Measurements from ENCODE around the gene GUSB. TPM values are rescaled to one million over a fixed set of nuclear protein-coding genes. Genes with fewer than 3 reads are reported as not detected.

GUSB gene
- total and polyA plus RNA-seq, 9 of the 15 experiments (the other 6 are each of a cell fraction or from before 2014, with no cell fraction given) = 22.7 to 102 (median 60.1) TPM

- 0 out of 2 replicates have a peak, but pooled peaks have one; percentile 46 for TF ChIP-seq HES1 (IDR thresholded peaks at IDR 0.05; ENCODE audit: low read depth)
- peak; percentile 26 for TF ChIP-seq ASH1L (IDR thresholded peaks at IDR 0.05; ENCODE audit: borderline replicate concordance, low read depth, partially characterized antibody)
- TF ChIP-seq CTBP1 (IDR thresholded peaks at IDR 0.05; ENCODE audit: borderline replicate concordance) = peak; percentile 37; the same call in 1 of the 2 replicates
- TF ChIP-seq, protein P1, sequence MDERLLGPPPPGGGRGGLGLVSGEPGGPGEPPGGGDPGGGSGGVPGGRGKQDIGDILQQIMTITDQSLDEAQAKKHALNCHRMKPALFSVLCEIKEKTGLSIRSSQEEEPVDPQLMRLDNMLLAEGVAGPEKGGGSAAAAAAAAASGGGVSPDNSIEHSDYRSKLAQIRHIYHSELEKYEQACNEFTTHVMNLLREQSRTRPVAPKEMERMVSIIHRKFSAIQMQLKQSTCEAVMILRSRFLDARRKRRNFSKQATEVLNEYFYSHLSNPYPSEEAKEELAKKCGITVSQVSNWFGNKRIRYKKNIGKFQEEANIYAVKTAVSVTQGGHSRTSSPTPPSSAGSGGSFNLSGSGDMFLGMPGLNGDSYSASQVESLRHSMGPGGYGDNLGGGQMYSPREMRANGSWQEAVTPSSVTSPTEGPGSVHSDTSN (CRISPR knock-in tag; IDR thresholded peaks at IDR 0.05; ENCODE audit: low read depth) = peak; percentile 87
- TF ChIP-seq, protein P1 (tag; conservative IDR thresholded peaks at IDR 0.05; ENCODE audit: low read depth) = peak; percentile 96
- peak; percentile 24; the same call in 1 of the 2 replicates for TF ChIP-seq GABPB1 (CRISPR knock-in tag; IDR thresholded peaks at IDR 0.05)
- peak; percentile 11; the same call in 1 of the 2 replicates for TF ChIP-seq LEF1 (IDR thresholded peaks at IDR 0.05)
- peak; percentile 95 for TF ChIP-seq CEBPB (tag; IDR thresholded peaks at IDR 0.05)
- TF ChIP-seq TEAD1 (CRISPR knock-in tag; IDR thresholded peaks at IDR 0.05) = 0 out of 4 replicates have a peak, but pooled peaks of 1 of the 2 experiments have one; percentile 50
- TF ChIP-seq MTA3 (IDR thresholded peaks at IDR 0.05; ENCODE audit: borderline replicate concordance) = peak; percentile 69
- no peak for TF ChIP-seq SAFB2 (IDR thresholded peaks at IDR 0.05; ENCODE audit: borderline replicate concordance, low read depth, low read length, severe bottlenecking)
- 0 out of 6 replicates have a peak, but pooled peaks of 1 of the 3 experiments have one; percentile 18 for TF ChIP-seq ZBTB11 (CRISPR knock-in tag; IDR thresholded peaks at IDR 0.05)
- TF ChIP-seq ZNF134 (CRISPR knock-in tag; conservative IDR thresholded peaks at IDR 0.05) = no peak
- TF ChIP-seq, protein P2, sequence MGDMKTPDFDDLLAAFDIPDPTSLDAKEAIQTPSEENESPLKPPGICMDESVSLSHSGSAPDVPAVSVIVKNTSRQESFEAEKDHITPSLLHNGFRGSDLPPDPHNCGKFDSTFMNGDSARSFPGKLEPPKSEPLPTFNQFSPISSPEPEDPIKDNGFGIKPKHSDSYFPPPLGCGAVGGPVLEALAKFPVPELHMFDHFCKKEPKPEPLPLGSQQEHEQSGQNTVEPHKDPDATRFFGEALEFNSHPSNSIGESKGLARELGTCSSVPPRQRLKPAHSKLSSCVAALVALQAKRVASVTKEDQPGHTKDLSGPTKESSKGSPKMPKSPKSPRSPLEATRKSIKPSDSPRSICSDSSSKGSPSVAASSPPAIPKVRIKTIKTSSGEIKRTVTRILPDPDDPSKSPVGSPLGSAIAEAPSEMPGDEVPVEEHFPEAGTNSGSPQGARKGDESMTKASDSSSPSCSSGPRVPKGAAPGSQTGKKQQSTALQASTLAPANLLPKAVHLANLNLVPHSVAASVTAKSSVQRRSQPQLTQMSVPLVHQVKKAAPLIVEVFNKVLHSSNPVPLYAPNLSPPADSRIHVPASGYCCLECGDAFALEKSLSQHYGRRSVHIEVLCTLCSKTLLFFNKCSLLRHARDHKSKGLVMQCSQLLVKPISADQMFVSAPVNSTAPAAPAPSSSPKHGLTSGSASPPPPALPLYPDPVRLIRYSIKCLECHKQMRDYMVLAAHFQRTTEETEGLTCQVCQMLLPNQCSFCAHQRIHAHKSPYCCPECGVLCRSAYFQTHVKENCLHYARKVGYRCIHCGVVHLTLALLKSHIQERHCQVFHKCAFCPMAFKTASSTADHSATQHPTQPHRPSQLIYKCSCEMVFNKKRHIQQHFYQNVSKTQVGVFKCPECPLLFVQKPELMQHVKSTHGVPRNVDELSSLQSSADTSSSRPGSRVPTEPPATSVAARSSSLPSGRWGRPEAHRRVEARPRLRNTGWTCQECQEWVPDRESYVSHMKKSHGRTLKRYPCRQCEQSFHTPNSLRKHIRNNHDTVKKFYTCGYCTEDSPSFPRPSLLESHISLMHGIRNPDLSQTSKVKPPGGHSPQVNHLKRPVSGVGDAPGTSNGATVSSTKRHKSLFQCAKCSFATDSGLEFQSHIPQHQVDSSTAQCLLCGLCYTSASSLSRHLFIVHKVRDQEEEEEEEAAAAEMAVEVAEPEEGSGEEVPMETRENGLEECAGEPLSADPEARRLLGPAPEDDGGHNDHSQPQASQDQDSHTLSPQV (IDR thresholded peaks at IDR 0.05) = 0 out of 2 replicates have a peak, but pooled peaks have one; percentile 39
Measured at GRCh38 chr7:65927489-65928448, 54.2 kb downstream of the GUSB start (continued).

Measured in K562 (cell line).